D721Med (cell line): ENCODE results near the gene DDX52.

Experiments used
- DNase-seq: peaks from one replicate; pipeline ENCODE4 v3.0.0; 2011; ENCODE audit warnings: low spot score; ENCODE audit not compliant: insufficient read length
- FAIRE-seq: peaks from 2 replicates; lab custom pipeline; 2011; peaks lifted over from hg19 to GRCh38; lab: Jason Lieb, UNC
- TF ChIP-seq, protein P1 (sequence below): IDR thresholded peaks from 2 replicates; pipeline ENCODE4 v1.5.1; 2012; ENCODE audit warnings: mild to moderate bottlenecking, control low read depth; ENCODE audit not compliant: insufficient read depth; ENCODE audit errors: missing control alignments

Gene DDX52

DNA sequence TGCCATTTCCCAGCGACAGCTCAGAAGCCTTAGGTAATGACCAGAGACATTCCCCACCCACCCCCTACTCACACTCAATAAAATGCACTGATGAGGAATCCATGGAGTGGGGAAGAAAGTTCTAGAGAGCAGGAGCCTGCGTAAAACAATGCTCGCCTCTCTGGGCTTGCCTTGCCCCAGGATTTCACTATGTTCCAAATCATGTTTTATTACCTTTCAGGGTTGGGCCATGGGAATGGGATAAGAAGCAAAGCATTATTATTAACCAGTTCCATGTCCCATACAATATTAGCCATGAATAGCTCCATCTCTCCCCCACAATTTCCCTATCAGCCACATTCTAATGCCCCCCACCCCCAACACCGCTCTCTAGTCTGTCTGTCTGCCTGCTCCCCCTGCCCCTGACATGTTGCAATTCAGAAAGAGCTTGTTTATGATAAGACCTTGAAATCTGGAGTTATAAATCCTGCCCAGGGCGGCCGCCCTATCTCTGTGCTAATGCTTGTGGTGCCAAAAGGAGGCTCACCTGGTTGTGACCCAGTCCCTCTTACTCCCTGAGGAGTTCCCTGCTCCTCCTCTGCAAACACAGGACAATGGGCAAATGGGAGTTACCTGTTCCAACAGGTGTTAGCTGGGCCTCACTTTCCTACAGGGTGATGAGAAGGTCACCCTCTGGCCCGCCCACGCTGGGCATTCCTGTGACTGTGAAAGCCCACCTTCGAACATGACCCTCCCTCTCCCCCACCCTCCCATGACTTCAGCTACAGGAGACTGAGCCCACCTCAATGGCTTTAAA, 28.0 kb upstream of the DDX52 start:
- TF ChIP-seq, protein P1, sequence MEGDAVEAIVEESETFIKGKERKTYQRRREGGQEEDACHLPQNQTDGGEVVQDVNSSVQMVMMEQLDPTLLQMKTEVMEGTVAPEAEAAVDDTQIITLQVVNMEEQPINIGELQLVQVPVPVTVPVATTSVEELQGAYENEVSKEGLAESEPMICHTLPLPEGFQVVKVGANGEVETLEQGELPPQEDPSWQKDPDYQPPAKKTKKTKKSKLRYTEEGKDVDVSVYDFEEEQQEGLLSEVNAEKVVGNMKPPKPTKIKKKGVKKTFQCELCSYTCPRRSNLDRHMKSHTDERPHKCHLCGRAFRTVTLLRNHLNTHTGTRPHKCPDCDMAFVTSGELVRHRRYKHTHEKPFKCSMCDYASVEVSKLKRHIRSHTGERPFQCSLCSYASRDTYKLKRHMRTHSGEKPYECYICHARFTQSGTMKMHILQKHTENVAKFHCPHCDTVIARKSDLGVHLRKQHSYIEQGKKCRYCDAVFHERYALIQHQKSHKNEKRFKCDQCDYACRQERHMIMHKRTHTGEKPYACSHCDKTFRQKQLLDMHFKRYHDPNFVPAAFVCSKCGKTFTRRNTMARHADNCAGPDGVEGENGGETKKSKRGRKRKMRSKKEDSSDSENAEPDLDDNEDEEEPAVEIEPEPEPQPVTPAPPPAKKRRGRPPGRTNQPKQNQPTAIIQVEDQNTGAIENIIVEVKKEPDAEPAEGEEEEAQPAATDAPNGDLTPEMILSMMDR = no peak
- DNase-seq = no peak
- no peak for FAIRE-seq

- TF ChIP-seq, protein P1 = no peak
- DNase-seq (no peak), FAIRE-seq (no peak)
These were observed 23.8 kb upstream of the DDX52 start for GRCh38 chr17:37667039-37667438.

- DNase-seq (no peak), FAIRE-seq (no peak)
- TF ChIP-seq, protein P1 = no peak
These were observed 21.0 kb upstream of the DDX52 start for GRCh38 chr17:37664214-37664613.

DNA sequence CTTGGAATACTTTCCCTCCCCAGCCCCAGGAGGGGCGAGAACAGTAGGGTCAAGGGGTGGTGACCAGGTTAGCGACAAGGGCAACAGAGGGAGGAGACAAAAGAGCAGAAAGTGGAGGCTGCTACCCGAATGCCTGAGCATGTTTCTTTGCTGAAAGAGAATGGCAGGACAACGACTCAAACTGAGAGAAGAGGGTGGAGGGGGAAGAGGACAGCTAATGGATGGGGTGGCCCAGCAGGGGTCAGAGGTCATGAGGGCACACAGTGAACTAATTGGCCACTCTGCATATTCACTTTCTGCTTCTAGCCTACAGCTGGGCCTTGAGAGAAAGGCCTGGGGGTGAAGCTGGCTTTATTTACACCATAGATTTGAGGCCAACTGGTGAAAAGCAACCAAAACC, 19.1 kb upstream of the DDX52 start:
- DNase-seq (no peak), FAIRE-seq (no peak)
- TF ChIP-seq, protein P1 = no peak

DNA sequence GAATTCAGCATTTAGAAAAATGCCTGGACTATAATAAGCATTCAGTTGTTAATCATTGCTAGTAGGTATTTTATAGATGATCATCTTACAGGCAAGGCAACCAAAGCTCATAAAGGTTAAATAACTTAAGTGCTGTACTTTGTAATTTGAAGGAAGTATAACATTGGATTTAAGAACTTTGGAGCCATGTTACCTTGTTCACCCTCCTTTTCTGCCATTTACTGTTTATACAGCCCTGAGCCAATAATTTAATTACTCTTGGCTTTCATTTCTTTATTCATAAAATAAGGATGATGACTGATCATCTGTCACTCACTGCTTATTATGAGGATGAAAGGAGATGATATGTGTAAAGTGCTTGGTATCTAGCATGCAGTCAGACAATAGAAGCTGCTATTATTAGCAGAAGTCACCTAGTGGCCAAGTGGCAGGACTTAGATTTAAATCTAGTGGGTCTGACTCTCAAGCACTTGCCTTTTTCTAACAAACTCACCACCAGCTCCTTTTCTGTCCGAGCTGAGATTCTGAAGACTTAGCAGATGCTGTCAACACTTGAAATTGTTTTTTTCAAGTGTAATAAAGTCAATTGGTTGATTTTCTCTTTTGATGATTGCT, 18.3 kb upstream of the DDX52 start:
- TF ChIP-seq, protein P1 = no peak
- FAIRE-seq (no peak), DNase-seq (no peak)

GRCh38 chr17:37659925-37660324, 16.7 kb upstream of the DDX52 start:
- no peak for FAIRE-seq
- TF ChIP-seq, protein P1 = no peak
- DNase-seq = no peak

- FAIRE-seq (no peak), DNase-seq (no peak)
- TF ChIP-seq, protein P1 = no peak
These were observed 14.0 kb upstream of the DDX52 start for GRCh38 chr17:37657202-37657601.
